NCI-H526 treated with DMSO at 0.1 percent for 48 hours (cell line): Measurements from ENCODE around the gene DDI1.

Experiments
- DNase-seq: peaks from one replicate; lab custom pipeline; 2025; lab: John Stamatoyannopoulos, UW

Gene DDI1

GRCh38 chr11:104078245-104078644 lies 41.8 kb downstream of the DDI1 start:
- no peak for DNase-seq

GRCh38 chr11:104078995-104079394 lies 42.6 kb downstream of the DDI1 start:
- no peak for DNase-seq

GRCh38 chr11:104086621-104087020 lies 50.2 kb downstream of the DDI1 start:
- no peak for DNase-seq
